Suppressor macrophage treated with lipopolysaccharide for 1 hour (primary cell): ENCODE measurements around the gene SRBD1.
A peak's percentile ranks its signal among the peaks of the same experiment; 100 is the strongest.

Experiments
- DNase-seq, 3 donors: peaks; one replicate each; pipeline ENCODE4 v3.0.0-alpha.2; 2020 to 2022

The SRBD1 gene

GRCh38 chr2:45611020-45611859, at the start of gene SRBD1:
Gene SRBD1, minus strand, starts transcription at chr2:45611267. Its CDS starts 5,826 bp downstream, at chr2:45605441.
- peak; percentile 96 to 97 (median 97) for DNase-seq

- DNase-seq: no peak
Measured at GRCh38 chr2:45654250-45654649, 43.2 kb upstream of the SRBD1 start.

- no peak for DNase-seq
Measured at GRCh38 chr2:45653122-45653913, 42.3 kb upstream of the SRBD1 start.

GRCh38 chr2:45652090-45653031, 41.3 kb upstream of the SRBD1 start:
- DNase-seq: peak; percentile 50 to 54 (median 52)

GRCh38 chr2:45651415-45652089, 40.5 kb upstream of the SRBD1 start, which contains the start of gene PRKCE:
Gene PRKCE, plus strand, starts transcription at chr2:45651675.
- DNase-seq: peak in 1 of 3 donors; percentile 39

- peak; percentile 94 to 96 (median 96) for DNase-seq
Measured at GRCh38 chr2:45650851-45651414, 39.9 kb upstream of the SRBD1 start.

GRCh38 chr2:45649858-45650811, 39.1 kb upstream of the SRBD1 start:
- DNase-seq: peak; percentile 84 to 91 (median 84)

- DNase-seq: peak in 1 of 3 donors; percentile 19
Measured at GRCh38 chr2:45649462-45649857, 38.4 kb upstream of the SRBD1 start.

GRCh38 chr2:45648636-45649035, 37.6 kb upstream of the SRBD1 start:
- DNase-seq: no peak

GRCh38 chr2:45647986-45648520, 37.0 kb upstream of the SRBD1 start:
- DNase-seq: no peak

- DNase-seq: no peak
Measured at GRCh38 chr2:45647356-45647755, 36.3 kb upstream of the SRBD1 start.

GRCh38 chr2:45646289-45646688, 35.2 kb upstream of the SRBD1 start:
- DNase-seq: no peak

GRCh38 chr2:45643543-45644542, 32.8 kb upstream of the SRBD1 start:
- peak; percentile 77 to 92 (median 90) for DNase-seq

- peak in 1 of 3 donors; percentile 33 for DNase-seq
Measured at GRCh38 chr2:45643095-45643494, 32.0 kb upstream of the SRBD1 start.

GRCh38 chr2:45640576-45640975, 29.5 kb upstream of the SRBD1 start:
- no peak for DNase-seq

GRCh38 chr2:45637440-45637839, 26.4 kb upstream of the SRBD1 start:
- DNase-seq: peak; percentile 65 to 80 (median 74)

- DNase-seq: no peak
Measured at GRCh38 chr2:45636008-45636407, 24.9 kb upstream of the SRBD1 start.

- DNase-seq: no peak
Measured at GRCh38 chr2:45634223-45634622, 23.2 kb upstream of the SRBD1 start.

GRCh38 chr2:45631955-45632354, 20.9 kb upstream of the SRBD1 start:
- no peak for DNase-seq
